Common myeloid progenitor, CD34-positive (primary cell): Measurements from ENCODE around the gene IL12RB2.

Experiments used
- CTCF ChIA-PET: fragments of 350-600 bp; sonication (Branson Sonifier 250); formaldehyde crosslinking; loops from one replicate; lab custom pipeline; 2021; ENCODE audit warnings: antibody characterized with exemption; lab: Charles Lee
- POLR2A ChIA-PET: fragments of 350-600 bp; sonication (Branson Sonifier 250); formaldehyde crosslinking; loops from one replicate; lab custom pipeline; 2021; ENCODE audit warnings: antibody characterized with exemption; lab: Charles Lee
- DNase-seq, 3 donors: peaks; one replicate each; pipeline versions ENCODE4 v3.0.0 to v3.0.0-alpha.2; 2013
- H3K27ac ChIP-seq, 2 experiments: 1 replicate in 1 of 2; 2 replicates in 1 of 2; pipeline ENCODE4 v1.7.0; 2013; ENCODE audit warnings: inconsistent platforms in 2 of 2, low read length in 2 of 2, mild to moderate bottlenecking in 2 of 2, low read depth in 1 of 2, moderate library complexity in 1 of 2; ENCODE audit not compliant: severe bottlenecking in 2 of 2, insufficient read depth in 1 of 2, poor library complexity in 1 of 2
- H3K27me3 ChIP-seq, 5 experiments: replicated peaks in 2 of 5; 1 replicate in 3 of 5; 2 replicates in 2 of 5; pipeline versions ENCODE4 v1.6.1 to v1.7.0; 2013; ENCODE audit warnings: low read length in 4 of 5, mild to moderate bottlenecking in 2 of 5, moderate library complexity in 2 of 5, inconsistent platforms in 1 of 5; ENCODE audit not compliant: insufficient read depth in 5 of 5, control insufficient read depth in 4 of 5
- H3K36me3 ChIP-seq, 4 experiments: 1 replicate in 2 of 4; 2 replicates in 2 of 4; pipeline versions ENCODE4 v1.6.1 to v1.7.0; 2013; ENCODE audit warnings: low read length in 3 of 4, control low read depth in 1 of 4, mild to moderate bottlenecking in 1 of 4; ENCODE audit not compliant: control insufficient read depth in 4 of 4, insufficient read depth in 4 of 4
- H3K4me1 ChIP-seq, 4 experiments: 1 replicate in 3 of 4; 2 replicates in 1 of 4; pipeline versions ENCODE4 v1.6.1 to v1.7.1; 2013; ENCODE audit warnings: low read length in 3 of 4, mild to moderate bottlenecking in 3 of 4, control low read depth in 1 of 4, inconsistent platforms in 1 of 4, moderate library complexity in 1 of 4; ENCODE audit not compliant: control insufficient read depth in 4 of 4, insufficient read depth in 4 of 4; ENCODE audit errors: control extremely low read depth in 1 of 4
- H3K4me3 ChIP-seq, 7 experiments: 1 replicate in 4 of 7; 2 replicates in 3 of 7; pipeline versions ENCODE4 v1.5.1 to v1.7.0; 2013; ENCODE audit warnings: mild to moderate bottlenecking in 7 of 7, low read length in 6 of 7, moderate library complexity in 6 of 7, inconsistent platforms in 2 of 7, low read depth in 2 of 7, control low read depth in 1 of 7; ENCODE audit not compliant: insufficient read depth in 4 of 7, control insufficient read depth in 1 of 7; ENCODE audit errors: extremely low read depth in 1 of 7
- H3K9me3 ChIP-seq, 5 experiments: 1 replicate in 4 of 5; 2 replicates in 1 of 5; pipeline versions ENCODE4 v1.6.1 to v1.7.1; 2013; ENCODE audit warnings: low read length in 4 of 5, mild to moderate bottlenecking in 2 of 5, inconsistent platforms in 1 of 5, low read depth in 1 of 5, moderate library complexity in 1 of 5; ENCODE audit not compliant: control insufficient read depth in 4 of 5, insufficient read depth in 2 of 5; ENCODE audit errors: control extremely low read depth in 1 of 5
- WGBS: methylation state at CpG from one replicate; pipeline ENCODE4 v1.1.5; 2013; ENCODE audit not compliant: insufficient coverage; 5-methylcytosine and 5-hydroxymethylcytosine counted together

IL12RB2 gene

DNA sequence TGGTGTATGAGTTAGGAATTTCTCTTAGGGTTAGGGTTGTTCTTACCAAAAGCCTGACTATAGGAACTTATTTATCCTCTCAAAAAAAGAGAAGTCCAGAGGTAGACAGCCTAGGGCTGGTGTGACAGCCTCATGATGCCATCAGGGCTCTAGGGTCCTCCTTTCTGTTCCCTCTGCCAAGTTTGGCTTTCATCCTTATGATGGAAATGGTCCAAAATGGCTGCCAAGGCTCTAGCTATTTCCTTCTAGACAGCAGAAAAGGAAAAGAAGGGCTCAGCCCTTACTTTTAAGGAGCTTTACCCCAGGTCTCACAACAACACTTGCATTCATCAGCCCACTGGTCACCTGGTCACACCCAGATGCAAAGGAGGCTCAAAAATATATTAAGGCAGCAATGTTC lies 44.5 kb downstream of the IL12RB2 start:
- ChIA-PET POLR2A (no interaction called here), CTCF (interaction anchor here (1.0 to 1.4 kb wide), 2 partner anchors 18 to 138 kb away, joined by 3 read pairs; no protein-coding TSS in a partner anchor)
- DNase-seq, result no peak
- Histone ChIP-seq H3K36me3 (peaks cover 3 to 36% (median 13%) of the 10 kb centered on the region in 4 experiments), H3K9me3 (no peaks in the 10 kb centered on the region), H3K4me1 (no peaks in the 10 kb centered on the region), H3K27ac (no peak overlapping the region), H3K4me3 (no peak overlapping the region), H3K27me3 (no peaks in the 10 kb centered on the region)

GRCh38 chr1:67355745-67356424 lies 48.2 kb downstream of the IL12RB2 start:
- H3K9me3 ChIP-seq, result no peaks in the 10 kb centered on the region
- H3K27me3 ChIP-seq, result no peaks in the 10 kb centered on the region
- peaks cover 3 to 34% (median 11%) of the 10 kb centered on the region in 4 experiments for H3K36me3 ChIP-seq
- ChIA-PET CTCF (interaction anchor here (1.0 to 2.8 kb wide), 2 partner anchors 9 to 31 kb away, joined by 3 to 17 read pairs; no protein-coding TSS in a partner anchor), POLR2A (no interaction called here)
- H3K4me3 ChIP-seq, result no peak overlapping the region
- no peaks in the 10 kb centered on the region for H3K4me1 ChIP-seq
- no peak for DNase-seq
- WGBS, result no CpG with 5 or more reads among the region's 3 CpGs
- H3K27ac ChIP-seq, result no peak overlapping the region

DNA sequence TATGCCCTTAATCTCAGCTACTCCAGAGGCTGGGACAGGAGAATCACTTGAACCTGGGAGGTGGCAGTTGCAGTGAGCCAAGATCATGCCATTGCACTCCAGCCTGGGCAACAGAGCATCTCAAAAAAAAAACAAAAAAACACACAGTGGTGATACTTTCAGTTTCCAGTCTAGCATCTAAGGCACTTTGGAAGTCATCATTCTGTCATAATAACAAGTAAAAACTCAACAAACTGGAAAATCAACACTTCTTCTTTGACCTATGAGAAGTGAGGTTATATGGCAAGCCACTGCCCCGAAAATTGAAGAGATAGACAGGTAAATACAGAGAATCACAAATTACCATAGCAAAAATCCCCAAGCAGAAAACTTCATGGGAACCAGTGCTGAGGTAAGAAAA lies 51.9 kb downstream of the IL12RB2 start:
- H3K36me3 ChIP-seq, result peaks cover 0 to 14% (median 8%) of the 10 kb centered on the region in 4 experiments
- H3K9me3 ChIP-seq, result no peaks in the 10 kb centered on the region
- H3K4me3 ChIP-seq, result no peak overlapping the region
- H3K4me1 ChIP-seq, result no peaks in the 10 kb centered on the region
- DNase-seq, result no peak
- WGBS, result 100% methylated on average over 1 of the region's 1 CpG
- POLR2A ChIA-PET, result no interaction called here
- no peaks in the 10 kb centered on the region for H3K27me3 ChIP-seq
- CTCF ChIA-PET, result interaction anchor here (1.2 kb wide), 1 partner anchor 16 kb away, joined by 3 read pairs; no protein-coding TSS in a partner anchor
- no peak overlapping the region for H3K27ac ChIP-seq

- CTCF ChIA-PET, result no interaction called here
Measured at GRCh38 chr1:67361641-67362040, 54.0 kb downstream of the IL12RB2 start.

GRCh38 chr1:67367370-67368045 lies 59.8 kb downstream of the IL12RB2 start:
- no peaks in the 10 kb centered on the region for H3K9me3 ChIP-seq
- no peak overlapping the region for H3K4me3 ChIP-seq
- H3K36me3 ChIP-seq, result peaks cover 6 to 43% (median 13%) of the 10 kb centered on the region in 4 experiments
- no peaks in the 10 kb centered on the region for H3K27me3 ChIP-seq
- no peaks in the 10 kb centered on the region for H3K4me1 ChIP-seq
- no peak overlapping the region for H3K27ac ChIP-seq
- CTCF ChIA-PET, result interaction anchor here (1.3 kb wide), 1 partner anchor 28 kb away, joined by 3 read pairs; no protein-coding TSS in a partner anchor
- WGBS, result 98% methylated on average over 3 of the region's 8 CpGs
- POLR2A ChIA-PET, result no interaction called here
- peak in 2 of 3 donors; percentile 8 to 11 for DNase-seq

More at GRCh38 chr1:67361641-67362040, 54.0 kb downstream of the IL12RB2 start:
- H3K27ac ChIP-seq, result no peak overlapping the region
- DNase-seq, result no peak
- POLR2A ChIA-PET, result no interaction called here
- WGBS, result 80% methylated on average over 3 of the region's 5 CpGs
- no peaks in the 10 kb centered on the region for H3K4me1 ChIP-seq
- no peaks in the 10 kb centered on the region for H3K9me3 ChIP-seq
- H3K4me3 ChIP-seq, result no peak overlapping the region
- peaks cover 0 to 5% (median under 1%) of the 10 kb centered on the region in 4 experiments for H3K36me3 ChIP-seq
- H3K27me3 ChIP-seq, result no peaks in the 10 kb centered on the region

- no peak for DNase-seq
- Histone ChIP-seq H3K36me3 (peaks cover 6 to 49% (median 15%) of the 10 kb centered on the region in 4 experiments), H3K4me3 (no peak overlapping the region), H3K27me3 (no peaks in the 10 kb centered on the region), H3K27ac (no peak overlapping the region), H3K9me3 (no peaks in the 10 kb centered on the region), H3K4me1 (no peaks in the 10 kb centered on the region)
- WGBS, result no CpG with 5 or more reads among the region's 1 CpG
- CTCF ChIA-PET, result interaction anchor here (0.6 to 1.3 kb wide), 2 partner anchors 28 to 250 kb away, joined by 3 read pairs; no protein-coding TSS in a partner anchor
- POLR2A ChIA-PET, result no interaction called here
Measured at GRCh38 chr1:67368046-67368514, 60.4 kb downstream of the IL12RB2 start.

DNA sequence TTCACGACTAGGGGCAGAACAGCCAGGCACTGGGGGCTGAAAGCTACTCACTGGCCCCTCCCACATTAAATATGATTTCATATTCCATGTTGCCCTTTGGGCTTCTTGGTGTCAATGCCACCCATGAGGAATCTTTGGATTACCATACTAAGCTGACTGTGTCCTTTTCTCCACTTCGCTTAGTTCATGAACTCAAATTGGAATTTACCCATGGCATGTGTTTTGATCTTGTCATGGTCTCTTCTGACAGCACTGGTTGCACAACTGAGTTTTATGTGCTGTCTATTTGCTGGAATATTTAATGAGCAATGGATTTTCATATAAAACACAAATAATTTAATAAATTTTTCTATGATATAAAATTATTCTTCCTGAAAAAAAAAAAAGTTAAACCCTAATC lies 63.4 kb downstream of the IL12RB2 start:
- no peak overlapping the region for H3K27ac ChIP-seq
- no peak overlapping the region for H3K4me3 ChIP-seq
- no peaks in the 10 kb centered on the region for H3K9me3 ChIP-seq
- no peak for DNase-seq
- peaks cover 6 to 61% (median 18%) of the 10 kb centered on the region in 4 experiments for H3K36me3 ChIP-seq
- no CpG with 5 or more reads among the region's 2 CpGs for WGBS
- H3K4me1 ChIP-seq, result no peaks in the 10 kb centered on the region
- ChIA-PET POLR2A (no interaction called here), CTCF (no interaction called here)
- no peaks in the 10 kb centered on the region for H3K27me3 ChIP-seq
